H1 (cell line): Measurements from ENCODE around the gene AKAP12. TPM values are rescaled to one million over a fixed set of nuclear protein-coding genes. Genes with fewer than 3 reads are reported as not detected.

ENCODE experiments used
- CTCF ChIA-PET: fragments of 300-600 bp; sonication (Branson Sonifier 250); formaldehyde crosslinking; loops from one replicate; lab custom pipeline; 2021; ENCODE audit not compliant: partially characterized antibody; lab: Charles Lee
- POLR2A ChIA-PET: fragments of 300-600 bp; sonication (Branson Sonifier 250); formaldehyde crosslinking; loops from one replicate; lab custom pipeline; 2021; ENCODE audit warnings: inconsistent platforms; ENCODE audit not compliant: partially characterized antibody; lab: Charles Lee
- DNase-seq, 2 experiments: peaks; one replicate each; pipeline versions ENCODE4 v3.0.0 to v3.0.0-alpha.2; 2010 to 2022; ENCODE audit warnings: low spot score in 2 of 2, low read depth in 1 of 2, mixed read lengths in 1 of 2
- FAIRE-seq: peaks from 2 replicates; lab custom pipeline; 2011; peaks lifted over from hg19 to GRCh38; lab: Jason Lieb, UNC
- H2AFZ ChIP-seq: 2 replicates; pipeline ENCODE4 v1.8.1; 2012; ENCODE audit warnings: low read length, inconsistent platforms
- H2AK5ac ChIP-seq: 2 replicates; pipeline ENCODE4 v1.6.1; 2013; ENCODE audit warnings: low read depth, low read length
- H2BK120ac ChIP-seq: replicated peaks from 2 replicates; pipeline ENCODE3; 2013; ENCODE audit warnings: low read depth, low read length, inconsistent platforms
- H2BK12ac ChIP-seq: 2 replicates; pipeline ENCODE4 v1.6.1; 2013; ENCODE audit warnings: low read depth, low read length
- H2BK15ac ChIP-seq: 2 replicates; pipeline ENCODE4 v1.6.1; 2013; ENCODE audit warnings: low read length
- H2BK20ac ChIP-seq: 2 replicates; pipeline ENCODE4 v1.6.1; 2013; ENCODE audit warnings: low read length
- H2BK5ac ChIP-seq: 2 replicates; pipeline ENCODE4 v1.6.1; 2013; ENCODE audit warnings: low read depth, low read length
- H3K14ac ChIP-seq: 2 replicates; pipeline ENCODE4 v1.6.1; 2013; ENCODE audit warnings: inconsistent platforms; ENCODE audit not compliant: insufficient read length
- H3K18ac ChIP-seq: 2 replicates; pipeline ENCODE4 v1.6.1; 2013; ENCODE audit warnings: low read length; ENCODE audit errors: extremely low read depth
- H3K23ac ChIP-seq: 2 replicates; pipeline ENCODE4 v1.6.1; 2013; ENCODE audit warnings: inconsistent platforms; ENCODE audit not compliant: insufficient read length
- H3K23me2 ChIP-seq: 2 replicates; pipeline ENCODE4 v1.6.1; 2013; ENCODE audit warnings: low read depth, low read length
- H3K27ac ChIP-seq: 2 replicates; pipeline ENCODE4 v1.6.1; 2011; ENCODE audit warnings: low read depth, low read length, inconsistent platforms
- H3K27me3 ChIP-seq, 4 experiments: replicated peaks in 1 of 4; 1 replicate in 1 of 4; 2 replicates in 3 of 4; pipeline versions ENCODE4 v1.6.1 to v1.8.1; 2011 to 2013; ENCODE audit warnings: low read length in 3 of 4, mild to moderate bottlenecking in 3 of 4, inconsistent platforms in 2 of 4, mixed read lengths in 2 of 4, moderate library complexity in 1 of 4; ENCODE audit not compliant: control insufficient read depth in 3 of 4, insufficient read depth in 3 of 4; ENCODE audit errors: extremely low read depth in 1 of 4
- H3K36me3 ChIP-seq, 4 experiments: 2 replicates each; pipeline versions ENCODE4 v1.6.1 to v1.8.1; 2011 to 2013; ENCODE audit warnings: mild to moderate bottlenecking in 4 of 4, low read length in 3 of 4, moderate library complexity in 2 of 4, control low read depth in 1 of 4, inconsistent platforms in 1 of 4; ENCODE audit not compliant: insufficient read depth in 4 of 4, control insufficient read depth in 2 of 4
- H3K4ac ChIP-seq: replicated peaks from 2 replicates; pipeline ENCODE3; 2013; ENCODE audit warnings: low read length, low read depth, mixed read lengths, inconsistent platforms; ENCODE audit not compliant: insufficient read length
- H3K4me1 ChIP-seq, 4 experiments: replicated peaks in 1 of 4; 1 replicate in 1 of 4; 2 replicates in 3 of 4; pipeline versions ENCODE4 v1.6.1 to v1.8.1; 2011 to 2013; ENCODE audit warnings: low read length in 3 of 4, inconsistent platforms in 2 of 4, mixed read lengths in 1 of 4; ENCODE audit not compliant: insufficient read depth in 4 of 4, control insufficient read depth in 3 of 4
- H3K4me2 ChIP-seq, 2 experiments: 2 replicates each; pipeline versions ENCODE4 v1.6.1 to v1.8.1; 2011 to 2013; ENCODE audit warnings: low read depth in 2 of 2, low read length in 2 of 2, control low read depth in 1 of 2, inconsistent platforms in 1 of 2, mild to moderate bottlenecking in 1 of 2; ENCODE audit not compliant: insufficient read depth in 1 of 2
- H3K4me3 ChIP-seq, 4 experiments: fragments of 200-600, 300-600 bp in 1 of 4; sonication (generic), shearing (Covaris generic), sonication (Bioruptor Twin) in 1 of 4; 2 replicates each; pipeline versions ENCODE4 v1.5.1 to v1.8.1; 2011 to 2016; ENCODE audit warnings: low read length in 4 of 4, low read depth in 3 of 4, control low read depth in 2 of 4, inconsistent platforms in 2 of 4, mild to moderate bottlenecking in 2 of 4, mixed read lengths in 1 of 4, moderate library complexity in 1 of 4; ENCODE audit not compliant: insufficient read depth in 2 of 4; ENCODE audit errors: extremely low read depth in 1 of 4
- H3K56ac ChIP-seq: replicated peaks from 2 replicates; pipeline ENCODE3; 2013; ENCODE audit warnings: low read depth, mild to moderate bottlenecking, mixed read lengths, low read length, inconsistent platforms; ENCODE audit not compliant: insufficient read length
- H3K79me1 ChIP-seq: 2 replicates; pipeline ENCODE4 v1.6.1; 2013; ENCODE audit warnings: low read depth, low read length, control low read depth
- H3K79me2 ChIP-seq, 2 experiments: 2 replicates each; pipeline versions ENCODE4 v1.6.1 to v1.8.1; 2012 to 2013; ENCODE audit warnings: low read length in 2 of 2, mild to moderate bottlenecking in 2 of 2, inconsistent platforms in 1 of 2; ENCODE audit not compliant: insufficient read depth in 2 of 2, control insufficient read depth in 1 of 2
- H3K9ac ChIP-seq, 4 experiments: replicated peaks in 1 of 4; 1 replicate in 1 of 4; 2 replicates in 3 of 4; pipeline versions ENCODE4 v1.6.1 to v1.8.1; 2011 to 2013; ENCODE audit warnings: low read depth in 3 of 4, low read length in 3 of 4, control low read depth in 2 of 4, mild to moderate bottlenecking in 2 of 4, moderate library complexity in 2 of 4, inconsistent platforms in 1 of 4; ENCODE audit errors: extremely low read depth in 1 of 4
- H3K9me3 ChIP-seq, 2 experiments: 2 replicates each; pipeline versions ENCODE4 v1.6.1 to v1.8.1; 2012 to 2013; ENCODE audit warnings: mild to moderate bottlenecking in 2 of 2, moderate library complexity in 2 of 2, control low read depth in 1 of 2, inconsistent platforms in 1 of 2, low read depth in 1 of 2, low read length in 1 of 2, mixed read lengths in 1 of 2; ENCODE audit not compliant: insufficient read depth in 2 of 2
- H4K20me1 ChIP-seq, 2 experiments: replicated peaks in 1 of 2; 2 replicates each; pipeline versions ENCODE3 to v1.8.1; 2011 to 2013; ENCODE audit warnings: inconsistent platforms in 2 of 2, low read length in 2 of 2, mild to moderate bottlenecking in 1 of 2; ENCODE audit not compliant: insufficient read depth in 2 of 2, control insufficient read depth in 1 of 2
- H4K5ac ChIP-seq: 2 replicates; pipeline ENCODE4 v1.6.1; 2013; ENCODE audit warnings: low read length, low read depth, mixed read lengths, inconsistent platforms; ENCODE audit not compliant: insufficient read length
- H4K8ac ChIP-seq: 2 replicates; pipeline ENCODE4 v1.8.0; 2013; ENCODE audit warnings: mild to moderate bottlenecking, moderate library complexity, low read length, inconsistent platforms; ENCODE audit not compliant: insufficient read depth; ENCODE audit errors: extremely low read depth
- H4K91ac ChIP-seq: replicated peaks from 2 replicates; pipeline ENCODE3; 2013; ENCODE audit warnings: low read length, mixed read lengths, inconsistent platforms; ENCODE audit not compliant: insufficient read length
- ATF2 ChIP-seq: IDR thresholded peaks from 2 replicates; pipeline ENCODE4 v1.6.1; 2012; ENCODE audit warnings: low read length, inconsistent platforms
- CBX8 ChIP-seq: fragments of 300-800, 300-1000 bp; sonication (generic); IDR thresholded peaks from 2 replicates; pipeline ENCODE4 v1.7.1; 2016; ENCODE audit warnings: low read depth, low read length, borderline replicate concordance
- EGR1 ChIP-seq: IDR thresholded peaks from 2 replicates; pipeline ENCODE4 v1.6.1; 2011; ENCODE audit warnings: low read depth, low read length, borderline replicate concordance
- EP300 ChIP-seq, 2 experiments: IDR thresholded peaks; 1 replicate in 1 of 2; 2 replicates in 1 of 2; pipeline ENCODE4 v1.6.1; 2011 to 2012; ENCODE audit warnings: low read depth in 2 of 2, low read length in 2 of 2, mild to moderate bottlenecking in 2 of 2, borderline replicate concordance in 1 of 2, inconsistent platforms in 1 of 2, moderate library complexity in 1 of 2
- EZH2 ChIP-seq: fragments of 200-600 bp; sonication (generic); IDR thresholded peaks from 2 replicates; pipeline ENCODE4 v1.7.1; 2012; ENCODE audit warnings: low read depth, mild to moderate bottlenecking, moderate library complexity, low read length, inconsistent platforms; ENCODE audit not compliant: severe bottlenecking
- JUN ChIP-seq: IDR thresholded peaks from 2 replicates; pipeline ENCODE4 v1.6.1; 2011; ENCODE audit warnings: low read depth, mild to moderate bottlenecking, improper control_type of control experiment, low read length
- POLR2A ChIP-seq, 2 experiments: IDR thresholded peaks; 1 replicate in 1 of 2; 2 replicates in 1 of 2; pipeline ENCODE4 v1.6.1; 2011; ENCODE audit warnings: low read depth in 2 of 2, low read length in 2 of 2, mild to moderate bottlenecking in 2 of 2; ENCODE audit errors: control extremely low read depth in 1 of 2
- RAD21 ChIP-seq, 2 experiments: IDR thresholded peaks in 1 of 2; conservative IDR thresholded peaks in 1 of 2; 2 replicates each; pipeline ENCODE4 v1.6.1; 2011; ENCODE audit warnings: low read depth in 2 of 2, low read length in 2 of 2, improper control_type of control experiment in 1 of 2, inconsistent platforms in 1 of 2, mild to moderate bottlenecking in 1 of 2, moderate library complexity in 1 of 2
- RXRA ChIP-seq: IDR thresholded peaks from 2 replicates; pipeline ENCODE4 v1.6.1; 2011; ENCODE audit warnings: low read depth, mild to moderate bottlenecking, low read length, moderate library complexity; ENCODE audit not compliant: insufficient read depth
- SAP30 ChIP-seq: fragments of 300-600 bp; sonication (generic); IDR thresholded peaks from 2 replicates; pipeline ENCODE4 v1.7.1; 2012; ENCODE audit warnings: low read length, moderate library complexity, mild to moderate bottlenecking, inconsistent platforms; ENCODE audit not compliant: insufficient read depth, insufficient replicate concordance
- SP2 ChIP-seq: IDR thresholded peaks from 2 replicates; pipeline ENCODE4 v1.6.1; 2012; ENCODE audit warnings: mild to moderate bottlenecking, low read length, inconsistent platforms
- TBP ChIP-seq: IDR thresholded peaks from 2 replicates; pipeline ENCODE4 v1.6.1; 2011; ENCODE audit warnings: low read depth, low read length, improper control_type of control experiment
- WGBS, 2 experiments: shearing (Covaris generic) in 1 of 2; methylation state at CpG; one replicate each; pipeline versions ENCODE4 v1.1.6 to v1.1.7; 2013 to 2015; ENCODE audit warnings: low lambda C conversion rate in 2 of 2, mixed read lengths in 2 of 2, inconsistent platforms in 1 of 2, low coverage in 1 of 2, missing lambda C conversion rate in 1 of 2; ENCODE audit not compliant: insufficient replicate concordance in 2 of 2, insufficient coverage in 1 of 2, insufficient read length in 1 of 2; ENCODE audit errors: extremely low coverage in 1 of 2, missing lambda C conversion rate in 1 of 2; 5-methylcytosine and 5-hydroxymethylcytosine counted together
- polyA plus RNA-seq, 7 experiments: library from polyadenylated mRNA; depleted of rRNA in 3 of 7; stranded (reverse) in 5 of 7; unstranded in 2 of 7; fragments of >200 nt in 5 of 7; fragments of 200-250 nt in 2 of 7; gene quantifications; 1 replicate in 5 of 7; 2 replicates in 1 of 7; 4 replicates in 1 of 7; pipeline versions ENCODE4 v1.2.1 to v1.2.3, GENCODE V29; 2011 to 2013; ENCODE audit warnings: missing spikeins in 2 of 7, mixed read lengths in 2 of 7
- total RNA-seq: library from RNA; stranded (reverse); fragmentation: NEBNext Ultra II Directional; extraction: Animal tissue kit (Norgen Biotek cat#: 25700); gene quantifications from 2 replicates; pipeline ENCODE4 v1.2.1, GENCODE V29; 2021

AKAP12 gene
- total and polyA plus RNA-seq, 2 of the 8 experiments (the other 6 are each of a cell fraction or from before 2014, with no cell fraction given) = 14.6 to 79.2 TPM

- FAIRE-seq = no peak
- peak overlapping the region; percentile 18; the same call in 1 of the 2 replicates for H2AFZ ChIP-seq
- TF ChIP-seq RXRA (no peak), EGR1 (no peak), SAP30 (no peak), EP300 (IDR thresholded peaks at IDR 0.05; ENCODE audit: borderline replicate concordance in 1 of 2, low read depth in 2 of 2, low read length in 2 of 2) (no peak), TBP (no peak), ATF2 (no peak), JUN (no peak), EZH2 (no peak), SP2 (no peak), RAD21 (IDR thresholded peaks at IDR 0.05 in 1 of 2, conservative IDR thresholded peaks at IDR 0.05 in 1 of 2; ENCODE audit: low read depth in 2 of 2, low read length in 2 of 2) (no peak), POLR2A (IDR thresholded peaks at IDR 0.05; ENCODE audit: control extremely low read depth in 1 of 2, low read depth in 2 of 2, low read length in 2 of 2) (no peak), CBX8 (no peak)
These were observed 23.0 kb upstream of the AKAP12 start for GRCh38 chr6:151216804-151217203.

More at GRCh38 chr6:151216804-151217203, 23.0 kb upstream of the AKAP12 start:
- no peak overlapping the region for H3K4me3 ChIP-seq
- POLR2A ChIA-PET = interaction anchor here (1.3 to 1.7 kb wide), 2 partner anchors 13 to 23 kb away, joined by 3 to 5 read pairs; partner anchors contain the start of gene AKAP12
- peaks cover 0 to 2% (median 0%) of the 10 kb centered on the region in 4 experiments; a peak in 1 of 7 replicates for H3K4me1 ChIP-seq
- no peaks in the 10 kb centered on the region for H3K36me3 ChIP-seq
- no peak overlapping the region for H4K91ac ChIP-seq
- H2BK5ac ChIP-seq = no peak overlapping the region
- H2BK15ac ChIP-seq = no peak overlapping the region
- no peak overlapping the region for H3K9ac ChIP-seq
- no peak overlapping the region for H4K5ac ChIP-seq
- no peaks in the 10 kb centered on the region for H3K27me3 ChIP-seq
- H2BK12ac ChIP-seq = no peak overlapping the region
- no peak overlapping the region for H3K18ac ChIP-seq
- H3K23ac ChIP-seq = no peak overlapping the region
- H3K14ac ChIP-seq = no peak overlapping the region
- H3K23me2 ChIP-seq = no peaks in the 10 kb centered on the region
- H4K8ac ChIP-seq = no peak overlapping the region
- no peaks in the 10 kb centered on the region for H3K79me1 ChIP-seq
- H3K4ac ChIP-seq = no peak overlapping the region
- no peak overlapping the region for H3K56ac ChIP-seq
- H3K9me3 ChIP-seq = peaks cover 0 to 5% of the 10 kb centered on the region in 2 experiments; a peak in 1 of 4 replicates
- WGBS, 2 experiments = 88% methylated on average over 6 of the region's 6 CpGs; no CpG with 5 or more reads in 1 of the 2 experiments
- H2AK5ac ChIP-seq = no peak overlapping the region
- H2BK120ac ChIP-seq = no peak overlapping the region
- CTCF ChIA-PET = interaction anchor here (0.5 to 1.9 kb wide), 5 partner anchors 10 to 202 kb away, joined by 3 to 7 read pairs (median 4); no protein-coding TSS in a partner anchor
- no peaks in the 10 kb centered on the region for H4K20me1 ChIP-seq
- H2BK20ac ChIP-seq = no peak overlapping the region
- DNase-seq = no peak
- H3K27ac ChIP-seq = no peak overlapping the region
- no peak overlapping the region for H3K4me2 ChIP-seq
- no peaks in the 10 kb centered on the region for H3K79me2 ChIP-seq
